HEK293 (cell line): ENCODE data around the gene HTATIP2.

Experiments used
- CTCF ChIA-PET: fragments of 350-600 bp; formaldehyde crosslinking; extraction: SDS; loops from one replicate; lab custom pipeline; 2021; ENCODE audit warnings: antibody characterized with exemption; lab: Yijun Ruan, JAX
- POLR2A ChIA-PET: fragments of 300-600 bp; formaldehyde crosslinking; extraction: SDS; loops from one replicate; lab custom pipeline; 2020; ENCODE audit warnings: antibody characterized with exemption, inconsistent platforms; lab: Yijun Ruan, JAX
- H3K27ac ChIP-seq: fragments of 200-500 bp; sonication (Bioruptor generic); 2 replicates; pipeline ENCODE4 v1.5.1; 2014; ENCODE audit warnings: low read depth, low read length, control low read depth, inconsistent platforms; ENCODE audit errors: extremely low read depth
- H3K36me3 ChIP-seq, 2 experiments: fragments of 200-500 bp in 1 of 2; sonication (Bioruptor generic) in 1 of 2; 1 replicate in 1 of 2; 2 replicates in 1 of 2; pipeline ENCODE4 v1.5.1; 2014 to 2017; ENCODE audit warnings: inconsistent platforms in 2 of 2, low read length in 2 of 2; ENCODE audit not compliant: control insufficient read depth in 2 of 2, insufficient read depth in 1 of 2
- H3K4me1 ChIP-seq: fragments of 200-500 bp; sonication (Bioruptor generic); 2 replicates; pipeline ENCODE4 v1.5.1; 2014; ENCODE audit warnings: mild to moderate bottlenecking, low read length, inconsistent platforms; ENCODE audit not compliant: control insufficient read depth, insufficient read depth
- H3K4me3 ChIP-seq: 2 replicates; pipeline ENCODE4 v1.5.1; 2011; ENCODE audit warnings: low read depth, mild to moderate bottlenecking, control low read depth, low read length, moderate library complexity
- H3K9me3 ChIP-seq: fragments of 200-500 bp; sonication (Bioruptor generic); 2 replicates; pipeline ENCODE4 v1.5.1; 2014; ENCODE audit warnings: low read depth, low read length, inconsistent platforms; ENCODE audit not compliant: control insufficient read depth, insufficient read depth
- AEBP2 ChIP-seq: fragments of 450-650 bp; formaldehyde crosslinking; IDR thresholded peaks from 2 replicates; pipeline ENCODE4 v1.5.1; 2016; ENCODE audit warnings: missing biosample characterization, missing genetic modification characterization, borderline replicate concordance
- GFI1B ChIP-seq: fragments of 450-650 bp; formaldehyde crosslinking; IDR thresholded peaks from 2 replicates; pipeline ENCODE4 v1.5.1; 2016; ENCODE audit warnings: missing biosample characterization, missing genetic modification characterization
- KLF17 ChIP-seq: fragments of 450-650 bp; formaldehyde crosslinking; IDR thresholded peaks from 2 replicates; pipeline ENCODE4 v1.5.1; 2016; ENCODE audit warnings: missing biosample characterization, missing genetic modification characterization
- OVOL3 ChIP-seq: fragments of 450-650 bp; formaldehyde crosslinking; IDR thresholded peaks from 2 replicates; pipeline ENCODE4 v1.5.1; 2016; ENCODE audit warnings: missing biosample characterization, missing genetic modification characterization
- SP7 ChIP-seq: fragments of 450-650 bp; formaldehyde crosslinking; IDR thresholded peaks from 2 replicates; pipeline ENCODE4 v1.5.1; 2016; ENCODE audit warnings: missing biosample characterization, missing genetic modification characterization
- ZBTB1 ChIP-seq: fragments of 450-650 bp; formaldehyde crosslinking; IDR thresholded peaks from 2 replicates; pipeline ENCODE4 v1.5.1; 2016; ENCODE audit warnings: missing biosample characterization, missing genetic modification characterization
- ZBTB7A ChIP-seq: fragments of 450-650 bp; formaldehyde crosslinking; IDR thresholded peaks from 2 replicates; pipeline ENCODE4 v1.5.1; 2016; ENCODE audit warnings: low read depth, missing biosample characterization, missing genetic modification characterization
- ZNF366 ChIP-seq: fragments of 450-650 bp; formaldehyde crosslinking; conservative IDR thresholded peaks from 2 replicates; pipeline ENCODE4 v1.5.1; 2016; ENCODE audit warnings: missing biosample characterization, missing genetic modification characterization
- ZNF791 ChIP-seq: fragments of 450-650 bp; formaldehyde crosslinking; IDR thresholded peaks from 2 replicates; pipeline ENCODE4 v1.5.1; 2016; ENCODE audit warnings: missing biosample characterization, missing genetic modification characterization
- ZNF837 ChIP-seq: fragments of 450-650 bp; formaldehyde crosslinking; IDR thresholded peaks from 2 replicates; pipeline ENCODE4 v1.5.1; 2016; ENCODE audit warnings: missing biosample characterization, missing genetic modification characterization
- ZSCAN16 ChIP-seq: fragments of 450-650 bp; formaldehyde crosslinking; IDR thresholded peaks from 2 replicates; pipeline ENCODE4 v1.5.1; 2016; ENCODE audit warnings: missing biosample characterization, missing genetic modification characterization
- TF ChIP-seq, protein P1 (sequence below): fragments of 450-650 bp; formaldehyde crosslinking; IDR thresholded peaks from 2 replicates; pipeline ENCODE4 v1.5.1; 2016; ENCODE audit warnings: missing biosample characterization, missing genetic modification characterization
- TF ChIP-seq, protein P2 (sequence below): fragments of 450-650 bp; formaldehyde crosslinking; conservative IDR thresholded peaks from 2 replicates; pipeline ENCODE4 v1.5.1; 2016; ENCODE audit warnings: low read depth, missing biosample characterization, missing genetic modification characterization
- TF ChIP-seq, protein P3 (sequence below): fragments of 450-650 bp; formaldehyde crosslinking; IDR thresholded peaks from 2 replicates; pipeline ENCODE4 v1.5.1; 2016; ENCODE audit warnings: missing biosample characterization, missing genetic modification characterization, borderline replicate concordance

The HTATIP2 gene

GRCh38 chr11:20351136-20351535 lies 12.4 kb upstream of the HTATIP2 start (continued):
- TF ChIP-seq, protein P1, sequence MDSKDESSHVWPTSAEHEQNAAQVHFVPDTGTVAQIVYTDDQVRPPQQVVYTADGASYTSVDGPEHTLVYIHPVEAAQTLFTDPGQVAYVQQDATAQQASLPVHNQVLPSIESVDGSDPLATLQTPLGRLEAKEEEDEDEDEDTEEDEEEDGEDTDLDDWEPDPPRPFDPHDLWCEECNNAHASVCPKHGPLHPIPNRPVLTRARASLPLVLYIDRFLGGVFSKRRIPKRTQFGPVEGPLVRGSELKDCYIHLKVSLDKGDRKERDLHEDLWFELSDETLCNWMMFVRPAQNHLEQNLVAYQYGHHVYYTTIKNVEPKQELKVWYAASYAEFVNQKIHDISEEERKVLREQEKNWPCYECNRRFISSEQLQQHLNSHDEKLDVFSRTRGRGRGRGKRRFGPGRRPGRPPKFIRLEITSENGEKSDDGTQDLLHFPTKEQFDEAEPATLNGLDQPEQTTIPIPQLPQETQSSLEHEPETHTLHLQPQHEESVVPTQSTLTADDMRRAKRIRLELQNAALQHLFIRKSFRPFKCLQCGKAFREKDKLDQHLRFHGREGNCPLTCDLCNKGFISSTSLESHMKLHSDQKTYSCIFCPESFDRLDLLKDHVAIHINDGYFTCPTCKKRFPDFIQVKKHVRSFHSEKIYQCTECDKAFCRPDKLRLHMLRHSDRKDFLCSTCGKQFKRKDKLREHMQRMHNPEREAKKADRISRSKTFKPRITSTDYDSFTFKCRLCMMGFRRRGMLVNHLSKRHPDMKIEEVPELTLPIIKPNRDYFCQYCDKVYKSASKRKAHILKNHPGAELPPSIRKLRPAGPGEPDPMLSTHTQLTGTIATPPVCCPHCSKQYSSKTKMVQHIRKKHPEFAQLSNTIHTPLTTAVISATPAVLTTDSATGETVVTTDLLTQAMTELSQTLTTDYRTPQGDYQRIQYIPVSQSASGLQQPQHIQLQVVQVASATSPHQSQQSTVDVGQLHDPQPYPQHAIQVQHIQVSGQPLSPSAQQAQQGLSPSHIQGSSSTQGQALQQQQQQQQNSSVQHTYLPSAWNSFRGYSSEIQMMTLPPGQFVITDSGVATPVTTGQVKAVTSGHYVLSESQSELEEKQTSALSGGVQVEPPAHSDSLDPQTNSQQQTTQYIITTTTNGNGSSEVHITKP (tag by site-specific recombination), result no peak
- TF ChIP-seq KLF17 (tag by site-specific recombination), result no peak
- TF ChIP-seq ZNF837 (tag by site-specific recombination), result no peak
- no peak for TF ChIP-seq ZBTB1 (tag by site-specific recombination)
- no peak for TF ChIP-seq GFI1B (tag by site-specific recombination)
- TF ChIP-seq, protein P2, sequence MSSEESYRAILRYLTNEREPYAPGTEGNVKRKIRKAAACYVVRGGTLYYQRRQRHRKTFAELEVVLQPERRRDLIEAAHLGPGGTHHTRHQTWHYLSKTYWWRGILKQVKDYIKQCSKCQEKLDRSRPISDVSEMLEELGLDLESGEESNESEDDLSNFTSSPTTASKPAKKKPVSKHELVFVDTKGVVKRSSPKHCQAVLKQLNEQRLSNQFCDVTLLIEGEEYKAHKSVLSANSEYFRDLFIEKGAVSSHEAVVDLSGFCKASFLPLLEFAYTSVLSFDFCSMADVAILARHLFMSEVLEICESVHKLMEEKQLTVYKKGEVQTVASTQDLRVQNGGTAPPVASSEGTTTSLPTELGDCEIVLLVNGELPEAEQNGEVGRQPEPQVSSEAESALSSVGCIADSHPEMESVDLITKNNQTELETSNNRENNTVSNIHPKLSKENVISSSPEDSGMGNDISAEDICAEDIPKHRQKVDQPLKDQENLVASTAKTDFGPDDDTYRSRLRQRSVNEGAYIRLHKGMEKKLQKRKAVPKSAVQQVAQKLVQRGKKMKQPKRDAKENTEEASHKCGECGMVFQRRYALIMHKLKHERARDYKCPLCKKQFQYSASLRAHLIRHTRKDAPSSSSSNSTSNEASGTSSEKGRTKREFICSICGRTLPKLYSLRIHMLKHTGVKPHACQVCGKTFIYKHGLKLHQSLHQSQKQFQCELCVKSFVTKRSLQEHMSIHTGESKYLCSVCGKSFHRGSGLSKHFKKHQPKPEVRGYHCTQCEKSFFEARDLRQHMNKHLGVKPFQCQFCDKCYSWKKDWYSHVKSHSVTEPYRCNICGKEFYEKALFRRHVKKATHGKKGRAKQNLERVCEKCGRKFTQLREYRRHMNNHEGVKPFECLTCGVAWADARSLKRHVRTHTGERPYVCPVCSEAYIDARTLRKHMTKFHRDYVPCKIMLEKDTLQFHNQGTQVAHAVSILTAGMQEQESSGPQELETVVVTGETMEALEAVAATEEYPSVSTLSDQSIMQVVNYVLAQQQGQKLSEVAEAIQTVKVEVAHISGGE (tag by site-specific recombination), result no peak
- TF ChIP-seq AEBP2 (tag by site-specific recombination), result no peak
- no peak for TF ChIP-seq ZSCAN16
- TF ChIP-seq, protein P3, sequence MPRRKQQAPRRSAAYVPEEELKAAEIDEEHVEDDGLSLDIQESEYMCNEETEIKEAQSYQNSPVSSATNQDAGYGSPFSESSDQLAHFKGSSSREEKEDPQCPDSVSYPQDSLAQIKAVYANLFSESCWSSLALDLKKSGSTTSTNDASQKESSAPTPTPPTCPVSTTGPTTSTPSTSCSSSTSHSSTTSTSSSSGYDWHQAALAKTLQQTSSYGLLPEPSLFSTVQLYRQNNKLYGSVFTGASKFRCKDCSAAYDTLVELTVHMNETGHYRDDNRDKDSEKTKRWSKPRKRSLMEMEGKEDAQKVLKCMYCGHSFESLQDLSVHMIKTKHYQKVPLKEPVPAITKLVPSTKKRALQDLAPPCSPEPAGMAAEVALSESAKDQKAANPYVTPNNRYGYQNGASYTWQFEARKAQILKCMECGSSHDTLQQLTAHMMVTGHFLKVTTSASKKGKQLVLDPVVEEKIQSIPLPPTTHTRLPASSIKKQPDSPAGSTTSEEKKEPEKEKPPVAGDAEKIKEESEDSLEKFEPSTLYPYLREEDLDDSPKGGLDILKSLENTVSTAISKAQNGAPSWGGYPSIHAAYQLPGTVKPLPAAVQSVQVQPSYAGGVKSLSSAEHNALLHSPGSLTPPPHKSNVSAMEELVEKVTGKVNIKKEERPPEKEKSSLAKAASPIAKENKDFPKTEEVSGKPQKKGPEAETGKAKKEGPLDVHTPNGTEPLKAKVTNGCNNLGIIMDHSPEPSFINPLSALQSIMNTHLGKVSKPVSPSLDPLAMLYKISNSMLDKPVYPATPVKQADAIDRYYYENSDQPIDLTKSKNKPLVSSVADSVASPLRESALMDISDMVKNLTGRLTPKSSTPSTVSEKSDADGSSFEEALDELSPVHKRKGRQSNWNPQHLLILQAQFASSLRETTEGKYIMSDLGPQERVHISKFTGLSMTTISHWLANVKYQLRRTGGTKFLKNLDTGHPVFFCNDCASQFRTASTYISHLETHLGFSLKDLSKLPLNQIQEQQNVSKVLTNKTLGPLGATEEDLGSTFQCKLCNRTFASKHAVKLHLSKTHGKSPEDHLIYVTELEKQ (tag by site-specific recombination), result no peak

- no peaks in the 10 kb centered on the region for H3K9me3 ChIP-seq
- no peak for TF ChIP-seq SP7 (tag by site-specific recombination)
- no peak for TF ChIP-seq ZNF366 (tag by site-specific recombination)
- no peak for TF ChIP-seq ZBTB7A (tag by site-specific recombination)
- TF ChIP-seq OVOL3 (tag by site-specific recombination), result no peak
- no peak for TF ChIP-seq ZNF791 (tag by site-specific recombination)
- no peak overlapping the region for H3K27ac ChIP-seq
- ChIA-PET POLR2A (no interaction called here), CTCF (interaction anchor here (0.6 to 6.5 kb wide), 6 partner anchors 13 to 405 kb away, joined by 3 to 107 read pairs (median 14); no protein-coding TSS in a partner anchor)
- no peak overlapping the region for H3K4me3 ChIP-seq
- no peaks in the 10 kb centered on the region for H3K4me1 ChIP-seq
- H3K36me3 ChIP-seq, result no peaks in the 10 kb centered on the region
Observed at GRCh38 chr11:20351751-20352262, 11.7 kb upstream of the HTATIP2 start.
